Measurements from ENCODE around the gene GTSE1. TPM values are rescaled to one million over a fixed set of nuclear protein-coding genes. Genes with fewer than 3 reads are reported as not detected.

The GTSE1 gene
- polyA plus RNA-seq, 1 of the 3 experiments (the other 2 are of a cell fraction), result 12.2 TPM

DNA sequence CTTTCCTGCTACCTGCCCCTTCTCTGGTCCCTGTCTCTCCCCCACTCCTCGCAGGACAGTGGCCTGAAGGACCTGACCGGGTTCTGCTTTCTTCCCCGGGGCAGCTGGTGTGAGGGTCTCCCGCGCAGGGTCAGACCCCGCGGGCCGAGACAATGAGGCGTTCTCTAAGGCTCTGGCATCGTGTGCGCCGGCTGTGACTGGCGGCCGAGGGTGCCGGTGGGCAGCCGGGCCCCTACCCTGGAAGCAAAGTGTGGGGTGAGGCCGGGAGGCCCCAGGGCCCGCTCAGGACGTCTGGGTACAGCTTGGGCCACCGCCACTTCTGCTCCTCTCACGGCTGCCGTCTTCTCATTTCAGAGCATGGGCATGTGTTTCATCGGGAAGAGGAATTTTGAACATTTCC lies 55.1 kb downstream of the GTSE1 start:
- Histone ChIP-seq H3K27ac (ENCODE audit: low read depth in 2 of 2, low read length in 1 of 2) (no peak overlapping the region), H3K27me3 (ENCODE audit: insufficient read depth) (no peaks in the 10 kb centered on the region), H3K9me2 (no peaks in the 10 kb centered on the region), H3K4me1 (ENCODE audit: control insufficient read depth in 1 of 2, insufficient read depth in 2 of 2, low read depth in 1 of 2, low read length in 1 of 2) (no peaks in the 10 kb centered on the region), H4K20me1 (ENCODE audit: insufficient read depth) (peaks cover 24% of the 10 kb centered on the region; the same call in 1 of the 2 replicates), H2AFZ (ENCODE audit: low read depth) (no peak overlapping the region), H3K36me3 (replicated peaks in 1 of 2; ENCODE audit: control insufficient read depth in 1 of 2, insufficient read depth in 2 of 2, low read length in 1 of 2) (peaks cover 8 to 85% of the 10 kb centered on the region in 2 experiments), H3K79me2 (ENCODE audit: insufficient read depth) (no peaks in the 10 kb centered on the region), H3F3A (replicated peaks; ENCODE audit: insufficient read depth) (no peaks in the 10 kb centered on the region), H3K4me2 (no peak overlapping the region), H3K9me3 (no peaks in the 10 kb centered on the region), H3K9ac (no peak overlapping the region), H3K4me3 (ENCODE audit: low read depth in 2 of 2, low read length in 1 of 2) (no peak overlapping the region)
- WGBS (ENCODE audit: low lambda C conversion rate), result over 99% methylated on average over 15 of the region's 23 CpGs
- DNase-seq, result no peak
- CTCF ChIA-PET, result interaction anchor here (8.4 kb wide), 1 partner anchor 190 kb away, joined by 70 read pairs; no protein-coding TSS in a partner anchor
- POLR2A ChIA-PET, result no interaction called here
- TF ChIP-seq, protein P1, sequence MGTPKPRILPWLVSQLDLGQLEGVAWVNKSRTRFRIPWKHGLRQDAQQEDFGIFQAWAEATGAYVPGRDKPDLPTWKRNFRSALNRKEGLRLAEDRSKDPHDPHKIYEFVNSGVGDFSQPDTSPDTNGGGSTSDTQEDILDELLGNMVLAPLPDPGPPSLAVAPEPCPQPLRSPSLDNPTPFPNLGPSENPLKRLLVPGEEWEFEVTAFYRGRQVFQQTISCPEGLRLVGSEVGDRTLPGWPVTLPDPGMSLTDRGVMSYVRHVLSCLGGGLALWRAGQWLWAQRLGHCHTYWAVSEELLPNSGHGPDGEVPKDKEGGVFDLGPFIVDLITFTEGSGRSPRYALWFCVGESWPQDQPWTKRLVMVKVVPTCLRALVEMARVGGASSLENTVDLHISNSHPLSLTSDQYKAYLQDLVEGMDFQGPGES (IDR thresholded peaks at IDR 0.05; ENCODE audit: low read depth, low read length), result no peak
- TF ChIP-seq GABPA (IDR thresholded peaks at IDR 0.05; ENCODE audit: low read depth) (no peak), FOXM1 (IDR thresholded peaks at IDR 0.05; ENCODE audit: low read depth) (no peak)
- TF ChIP-seq, protein P2, sequence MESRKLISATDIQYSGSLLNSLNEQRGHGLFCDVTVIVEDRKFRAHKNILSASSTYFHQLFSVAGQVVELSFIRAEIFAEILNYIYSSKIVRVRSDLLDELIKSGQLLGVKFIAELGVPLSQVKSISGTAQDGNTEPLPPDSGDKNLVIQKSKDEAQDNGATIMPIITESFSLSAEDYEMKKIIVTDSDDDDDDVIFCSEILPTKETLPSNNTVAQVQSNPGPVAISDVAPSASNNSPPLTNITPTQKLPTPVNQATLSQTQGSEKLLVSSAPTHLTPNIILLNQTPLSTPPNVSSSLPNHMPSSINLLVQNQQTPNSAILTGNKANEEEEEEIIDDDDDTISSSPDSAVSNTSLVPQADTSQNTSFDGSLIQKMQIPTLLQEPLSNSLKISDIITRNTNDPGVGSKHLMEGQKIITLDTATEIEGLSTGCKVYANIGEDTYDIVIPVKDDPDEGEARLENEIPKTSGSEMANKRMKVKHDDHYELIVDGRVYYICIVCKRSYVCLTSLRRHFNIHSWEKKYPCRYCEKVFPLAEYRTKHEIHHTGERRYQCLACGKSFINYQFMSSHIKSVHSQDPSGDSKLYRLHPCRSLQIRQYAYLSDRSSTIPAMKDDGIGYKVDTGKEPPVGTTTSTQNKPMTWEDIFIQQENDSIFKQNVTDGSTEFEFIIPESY (IDR thresholded peaks at IDR 0.05; ENCODE audit: borderline replicate concordance, low read depth), result no peak

DNA sequence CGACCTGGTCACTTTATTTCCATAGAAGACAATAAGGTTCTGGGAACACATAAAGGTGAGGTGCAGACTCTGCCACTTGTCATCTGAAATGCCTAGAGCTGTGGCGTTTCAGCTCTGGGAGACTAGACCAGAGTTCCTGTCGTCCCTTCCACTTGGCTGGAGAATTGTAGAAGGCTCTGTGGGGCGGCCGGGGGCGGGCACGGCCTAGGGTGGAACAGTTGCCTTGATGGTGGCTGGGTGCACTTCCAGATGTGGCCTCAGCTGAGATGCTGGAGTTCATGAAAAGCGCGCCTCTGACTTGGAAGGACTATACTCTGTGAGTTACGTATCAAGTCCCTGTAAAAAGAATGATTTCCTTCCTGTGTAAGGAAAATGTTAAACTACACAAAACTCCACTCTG lies 55.6 kb downstream of the GTSE1 start:
- ChIA-PET POLR2A (no interaction called here), CTCF (interaction anchor here (8.4 kb wide), 1 partner anchor 190 kb away, joined by 70 read pairs; no protein-coding TSS in a partner anchor)
- TF ChIP-seq NFIC (IDR thresholded peaks at IDR 0.05; ENCODE audit: borderline replicate concordance), result no peak
- TF ChIP-seq, protein P3, sequence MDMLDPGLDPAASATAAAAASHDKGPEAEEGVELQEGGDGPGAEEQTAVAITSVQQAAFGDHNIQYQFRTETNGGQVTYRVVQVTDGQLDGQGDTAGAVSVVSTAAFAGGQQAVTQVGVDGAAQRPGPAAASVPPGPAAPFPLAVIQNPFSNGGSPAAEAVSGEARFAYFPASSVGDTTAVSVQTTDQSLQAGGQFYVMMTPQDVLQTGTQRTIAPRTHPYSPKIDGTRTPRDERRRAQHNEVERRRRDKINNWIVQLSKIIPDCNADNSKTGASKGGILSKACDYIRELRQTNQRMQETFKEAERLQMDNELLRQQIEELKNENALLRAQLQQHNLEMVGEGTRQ (IDR thresholded peaks at IDR 0.05; ENCODE audit: borderline replicate concordance, low read depth, low read length), result no peak
- TF ChIP-seq, protein P1 (IDR thresholded peaks at IDR 0.05; ENCODE audit: low read depth, low read length), result no peak
- no peak for TF ChIP-seq YY1 (IDR thresholded peaks at IDR 0.05; ENCODE audit: low read depth)
- TF ChIP-seq GABPA (IDR thresholded peaks at IDR 0.05; ENCODE audit: low read depth), result no peak
- TF ChIP-seq CHD2 (IDR thresholded peaks at IDR 0.05; ENCODE audit: low read length, partially characterized antibody), result no peak
- TF ChIP-seq, protein P4, sequence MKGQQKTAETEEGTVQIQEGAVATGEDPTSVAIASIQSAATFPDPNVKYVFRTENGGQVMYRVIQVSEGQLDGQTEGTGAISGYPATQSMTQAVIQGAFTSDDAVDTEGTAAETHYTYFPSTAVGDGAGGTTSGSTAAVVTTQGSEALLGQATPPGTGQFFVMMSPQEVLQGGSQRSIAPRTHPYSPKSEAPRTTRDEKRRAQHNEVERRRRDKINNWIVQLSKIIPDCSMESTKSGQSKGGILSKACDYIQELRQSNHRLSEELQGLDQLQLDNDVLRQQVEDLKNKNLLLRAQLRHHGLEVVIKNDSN (IDR thresholded peaks at IDR 0.05; ENCODE audit: borderline replicate concordance, low read depth), result no peak
- no peak for TF ChIP-seq SIN3A (IDR thresholded peaks at IDR 0.05; ENCODE audit: borderline replicate concordance, low read depth, low read length)
- TF ChIP-seq TEAD4 (IDR thresholded peaks at IDR 0.05; ENCODE audit: borderline replicate concordance, insufficient read depth), result no peak
- TF ChIP-seq NRF1 (IDR thresholded peaks at IDR 0.05; ENCODE audit: low read depth, low read length), result no peak
- H3K9me3 ChIP-seq, result no peaks in the 10 kb centered on the region
- H4K20me1 ChIP-seq (ENCODE audit: insufficient read depth), result peaks cover 24% of the 10 kb centered on the region; the same call in 1 of the 2 replicates
- 91% methylated on average over 9 of the region's 10 CpGs for WGBS (ENCODE audit: low lambda C conversion rate)
- H3K9ac ChIP-seq, result no peak overlapping the region
- H3K36me3 ChIP-seq (replicated peaks in 1 of 2; ENCODE audit: control insufficient read depth in 1 of 2, insufficient read depth in 2 of 2, low read length in 1 of 2), result peaks cover 6 to 87% of the 10 kb centered on the region in 2 experiments
- no peaks in the 10 kb centered on the region for H3K9me2 ChIP-seq
- H3F3A ChIP-seq (replicated peaks; ENCODE audit: insufficient read depth), result no peaks in the 10 kb centered on the region
- no peaks in the 10 kb centered on the region for H3K4me1 ChIP-seq (ENCODE audit: control insufficient read depth in 1 of 2, insufficient read depth in 2 of 2, low read depth in 1 of 2, low read length in 1 of 2)
- H3K4me2 ChIP-seq, result no peak overlapping the region
- no peak overlapping the region for H3K27ac ChIP-seq (ENCODE audit: low read depth in 2 of 2, low read length in 1 of 2)
- no peaks in the 10 kb centered on the region for H3K79me2 ChIP-seq (ENCODE audit: insufficient read depth)
- DNase-seq, result no peak
- no peaks in the 10 kb centered on the region for H3K27me3 ChIP-seq (ENCODE audit: insufficient read depth)
- no peak overlapping the region for H3K4me3 ChIP-seq (ENCODE audit: low read depth in 2 of 2, low read length in 1 of 2)
- no peak overlapping the region for H2AFZ ChIP-seq (ENCODE audit: low read depth)
